Measurements from ENCODE around the gene RHOJ.

DNA sequence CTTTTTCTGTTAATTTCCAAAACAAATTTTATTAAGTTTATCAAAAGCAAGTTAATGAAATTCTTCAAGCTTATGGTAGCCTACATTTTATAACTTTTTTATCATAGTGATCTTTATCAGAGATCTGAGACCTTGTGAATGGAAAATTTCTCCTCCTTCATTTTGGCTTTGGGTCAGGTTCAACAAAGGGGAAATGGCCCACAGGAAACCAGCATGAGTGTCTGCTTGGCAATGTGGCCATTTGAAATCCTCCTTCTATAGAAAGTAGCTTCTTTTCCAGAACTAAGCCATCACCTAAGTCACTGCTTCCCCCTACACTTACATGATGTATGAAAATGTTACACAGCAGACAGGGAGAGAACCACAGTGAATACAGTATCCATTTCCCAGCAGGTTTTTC lies 1.6 kb downstream of the RHOJ start:
- no peak for TF ChIP-seq ZFX (IDR thresholded peaks at IDR 0.05)
- TF ChIP-seq, protein P1, sequence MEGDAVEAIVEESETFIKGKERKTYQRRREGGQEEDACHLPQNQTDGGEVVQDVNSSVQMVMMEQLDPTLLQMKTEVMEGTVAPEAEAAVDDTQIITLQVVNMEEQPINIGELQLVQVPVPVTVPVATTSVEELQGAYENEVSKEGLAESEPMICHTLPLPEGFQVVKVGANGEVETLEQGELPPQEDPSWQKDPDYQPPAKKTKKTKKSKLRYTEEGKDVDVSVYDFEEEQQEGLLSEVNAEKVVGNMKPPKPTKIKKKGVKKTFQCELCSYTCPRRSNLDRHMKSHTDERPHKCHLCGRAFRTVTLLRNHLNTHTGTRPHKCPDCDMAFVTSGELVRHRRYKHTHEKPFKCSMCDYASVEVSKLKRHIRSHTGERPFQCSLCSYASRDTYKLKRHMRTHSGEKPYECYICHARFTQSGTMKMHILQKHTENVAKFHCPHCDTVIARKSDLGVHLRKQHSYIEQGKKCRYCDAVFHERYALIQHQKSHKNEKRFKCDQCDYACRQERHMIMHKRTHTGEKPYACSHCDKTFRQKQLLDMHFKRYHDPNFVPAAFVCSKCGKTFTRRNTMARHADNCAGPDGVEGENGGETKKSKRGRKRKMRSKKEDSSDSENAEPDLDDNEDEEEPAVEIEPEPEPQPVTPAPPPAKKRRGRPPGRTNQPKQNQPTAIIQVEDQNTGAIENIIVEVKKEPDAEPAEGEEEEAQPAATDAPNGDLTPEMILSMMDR (conservative IDR thresholded peaks at IDR 0.05) = no peak

Data from C4-2B (cell line).